Kidney (tissue), 14 donors: ENCODE results near the gene NTRK1. TPM values are rescaled to one million over a fixed set of nuclear protein-coding genes. Genes with fewer than 3 reads are reported as not detected.

ENCODE experiments used
- DNase-seq, 5 donors: peaks; one replicate each; pipeline ENCODE4 v3.0.0-alpha.2; 2013 to 2020
- FAIRE-seq: peaks from 2 replicates; lab custom pipeline; 2012; peaks lifted over from hg19 to GRCh38; lab: Jason Lieb, UNC
- H3K27ac ChIP-seq, 2 donors: one replicate each; pipeline ENCODE4 v1.7.0; 2013; ENCODE audit warnings: low read depth in 2 of 2, low read length in 2 of 2, inconsistent platforms in 1 of 2
- H3K27me3 ChIP-seq: one replicate; pipeline ENCODE4 v1.7.1; 2013; ENCODE audit warnings: low read length, inconsistent platforms; ENCODE audit not compliant: control insufficient read depth, insufficient read depth
- H3K36me3 ChIP-seq, 3 donors: one replicate each; pipeline versions ENCODE4 v1.7.0 to v1.7.1; 2013; ENCODE audit warnings: low read length in 3 of 3, control low read depth in 1 of 3, inconsistent platforms in 1 of 3; ENCODE audit not compliant: insufficient read depth in 3 of 3, control insufficient read depth in 2 of 3
- H3K4me1 ChIP-seq, 3 donors: one replicate each; pipeline versions ENCODE4 v1.7.0 to v1.7.1; 2013; ENCODE audit warnings: low read length in 3 of 3, inconsistent platforms in 1 of 3, low read depth in 1 of 3; ENCODE audit not compliant: control insufficient read depth in 2 of 3, insufficient read depth in 2 of 3
- H3K4me3 ChIP-seq, 3 donors: one replicate each; pipeline versions ENCODE4 v1.7.0 to v1.8.1; 2013; ENCODE audit warnings: low read length in 3 of 3, control low read depth in 1 of 3, inconsistent platforms in 1 of 3
- H3K9ac ChIP-seq, 3 donors: one replicate each; pipeline versions ENCODE4 v1.7.0 to v1.7.1; 2013; ENCODE audit warnings: low read length in 3 of 3, control low read depth in 1 of 3, inconsistent platforms in 1 of 3
- H3K9me3 ChIP-seq, 3 donors: one replicate each; pipeline versions ENCODE4 v1.7.0 to v1.7.1; 2013; ENCODE audit warnings: low read length in 3 of 3, control low read depth in 1 of 3, inconsistent platforms in 1 of 3; ENCODE audit not compliant: control insufficient read depth in 2 of 3, insufficient read depth in 1 of 3
- intact Hi-C: fragments of 100-400 bp; cut with DNase I; formaldehyde crosslinking; loops from one replicate; pipeline ENCODE4 v1.11.1; 2022
- polyA plus RNA-seq: library from polyadenylated mRNA; stranded (reverse); fragments of 350-450 nt; fragmentation: Illumina TruSeq; extraction: RNeasy Lipid Tissue Mini Kit (QIAGEN cat#74804); gene quantifications from one replicate; pipeline ENCODE4 v1.2.3, GENCODE V29; 2014; ENCODE audit warnings: low read depth, low replicate concordance; ENCODE audit not compliant: insufficient read depth
- total RNA-seq: library from RNA; stranded (reverse); fragmentation: NEBNext Ultra II Directional; extraction: Animal tissue kit (Norgen Biotek cat#: 25700); gene quantifications from one replicate; pipeline ENCODE4 v1.2.1, GENCODE V29; 2021
- TF ChIP-seq, protein P1 (sequence below): IDR thresholded peaks from 3 replicates; pipeline ENCODE4 v1.5.1; 2012; ENCODE audit warnings: mild to moderate bottlenecking, moderate library complexity, borderline replicate concordance; ENCODE audit not compliant: insufficient read depth; ENCODE audit errors: extremely low read depth
- donor health status: control.
- donor health status: control.
- donor health status: control.
- donor health status: control.
- donor health status: control.
- donor health status: DM: yes; HTN: yes; CAD: no.
- donor health status: Normal renal cell carcinoma (clear cell type).

Gene NTRK1
- total and polyA plus RNA-seq, 2 donors from 2014 or later: 1.0 to 1.3 TPM

DNA sequence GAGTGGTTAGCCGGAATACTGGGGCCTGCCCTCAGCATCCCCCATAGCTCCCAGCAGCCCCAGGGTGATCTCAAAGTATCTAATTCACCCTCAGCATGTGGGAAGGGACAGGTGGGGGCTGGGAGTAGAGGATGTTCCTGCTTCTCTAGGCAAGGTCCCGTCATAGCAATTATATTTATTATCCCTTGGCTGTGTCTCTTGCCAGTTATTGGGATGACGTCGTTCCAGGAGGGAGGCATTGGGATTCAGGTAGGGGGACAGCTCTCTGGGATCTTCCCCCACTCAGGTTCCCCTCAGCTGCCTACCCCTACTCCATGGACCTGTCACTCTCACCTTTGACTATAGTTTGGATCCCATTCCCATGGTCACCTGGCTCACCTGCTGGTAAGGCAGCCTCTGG is 21.0 kb downstream of the NTRK1 start:
- DNase-seq (no peak), FAIRE-seq (no peak)
- Histone ChIP-seq H3K36me3 (no peaks in the 10 kb centered on the region), H3K4me1 (no peaks in the 10 kb centered on the region), H3K9ac (no peak overlapping the region), H3K27me3 (no peaks in the 10 kb centered on the region), H3K4me3 (no peak overlapping the region), H3K9me3 (no peaks in the 10 kb centered on the region), H3K27ac (no peak overlapping the region)
- TF ChIP-seq, protein P1, sequence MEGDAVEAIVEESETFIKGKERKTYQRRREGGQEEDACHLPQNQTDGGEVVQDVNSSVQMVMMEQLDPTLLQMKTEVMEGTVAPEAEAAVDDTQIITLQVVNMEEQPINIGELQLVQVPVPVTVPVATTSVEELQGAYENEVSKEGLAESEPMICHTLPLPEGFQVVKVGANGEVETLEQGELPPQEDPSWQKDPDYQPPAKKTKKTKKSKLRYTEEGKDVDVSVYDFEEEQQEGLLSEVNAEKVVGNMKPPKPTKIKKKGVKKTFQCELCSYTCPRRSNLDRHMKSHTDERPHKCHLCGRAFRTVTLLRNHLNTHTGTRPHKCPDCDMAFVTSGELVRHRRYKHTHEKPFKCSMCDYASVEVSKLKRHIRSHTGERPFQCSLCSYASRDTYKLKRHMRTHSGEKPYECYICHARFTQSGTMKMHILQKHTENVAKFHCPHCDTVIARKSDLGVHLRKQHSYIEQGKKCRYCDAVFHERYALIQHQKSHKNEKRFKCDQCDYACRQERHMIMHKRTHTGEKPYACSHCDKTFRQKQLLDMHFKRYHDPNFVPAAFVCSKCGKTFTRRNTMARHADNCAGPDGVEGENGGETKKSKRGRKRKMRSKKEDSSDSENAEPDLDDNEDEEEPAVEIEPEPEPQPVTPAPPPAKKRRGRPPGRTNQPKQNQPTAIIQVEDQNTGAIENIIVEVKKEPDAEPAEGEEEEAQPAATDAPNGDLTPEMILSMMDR: no peak
- intact Hi-C loops: no loop called here

DNA sequence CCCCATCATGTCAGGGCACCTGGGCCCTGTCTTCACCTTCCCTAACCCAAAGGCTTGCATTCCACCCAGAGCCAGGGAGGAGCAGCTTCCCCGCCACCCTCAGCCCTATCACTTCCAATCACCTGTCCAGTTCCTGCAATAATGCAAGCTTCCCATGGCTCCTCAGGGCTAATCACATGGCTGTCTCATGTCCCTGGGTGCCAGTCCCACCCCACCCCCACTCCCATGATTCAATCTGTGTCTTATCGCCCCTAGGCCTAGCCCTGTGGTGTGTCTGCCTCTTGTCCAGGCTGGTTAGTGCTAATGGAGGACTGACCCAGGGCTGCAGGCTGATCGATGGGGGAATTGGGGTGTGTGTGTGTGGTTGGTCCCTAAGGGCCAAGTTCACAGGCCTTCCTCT is 21.9 kb downstream of the NTRK1 start:
- H3K4me1 ChIP-seq: no peaks in the 10 kb centered on the region
- FAIRE-seq: no peak
- H3K27me3 ChIP-seq: no peaks in the 10 kb centered on the region
- DNase-seq: no peak
- H3K4me3 ChIP-seq: no peak overlapping the region
- no peaks in the 10 kb centered on the region for H3K9me3 ChIP-seq
- no peak overlapping the region for H3K9ac ChIP-seq
- TF ChIP-seq, protein P1: no peak
- H3K27ac ChIP-seq: no peak overlapping the region
- H3K36me3 ChIP-seq: no peaks in the 10 kb centered on the region
- intact Hi-C loops: no loop called here

DNA sequence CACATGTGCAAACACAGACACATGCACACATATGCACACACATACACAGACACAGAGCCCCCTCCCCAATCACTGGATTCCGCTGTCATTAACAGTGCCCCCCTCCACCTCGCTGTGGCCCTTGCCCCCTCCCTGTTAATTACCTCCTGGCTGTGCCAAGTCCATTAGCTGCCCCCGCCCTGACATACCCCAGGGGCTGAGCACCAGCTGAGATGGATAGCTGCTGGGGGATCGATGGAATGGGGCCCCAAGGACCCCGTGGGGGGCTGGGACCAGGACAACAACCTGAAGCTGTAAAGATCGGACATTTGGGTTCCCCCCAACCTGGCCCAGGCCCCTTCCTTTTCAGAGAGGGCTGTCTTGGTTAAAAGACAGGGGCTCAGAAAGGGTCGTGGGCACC is 23.3 kb downstream of the NTRK1 start:
- no peaks in the 10 kb centered on the region for H3K9me3 ChIP-seq
- FAIRE-seq: no peak
- H3K9ac ChIP-seq: no peak overlapping the region
- no peak overlapping the region for H3K4me3 ChIP-seq
- intact Hi-C loops: no loop called here
- H3K36me3 ChIP-seq: no peaks in the 10 kb centered on the region
- H3K4me1 ChIP-seq: no peaks in the 10 kb centered on the region
- H3K27ac ChIP-seq: no peak overlapping the region
- no peaks in the 10 kb centered on the region for H3K27me3 ChIP-seq
- TF ChIP-seq, protein P1: no peak
- no peak for DNase-seq

DNA sequence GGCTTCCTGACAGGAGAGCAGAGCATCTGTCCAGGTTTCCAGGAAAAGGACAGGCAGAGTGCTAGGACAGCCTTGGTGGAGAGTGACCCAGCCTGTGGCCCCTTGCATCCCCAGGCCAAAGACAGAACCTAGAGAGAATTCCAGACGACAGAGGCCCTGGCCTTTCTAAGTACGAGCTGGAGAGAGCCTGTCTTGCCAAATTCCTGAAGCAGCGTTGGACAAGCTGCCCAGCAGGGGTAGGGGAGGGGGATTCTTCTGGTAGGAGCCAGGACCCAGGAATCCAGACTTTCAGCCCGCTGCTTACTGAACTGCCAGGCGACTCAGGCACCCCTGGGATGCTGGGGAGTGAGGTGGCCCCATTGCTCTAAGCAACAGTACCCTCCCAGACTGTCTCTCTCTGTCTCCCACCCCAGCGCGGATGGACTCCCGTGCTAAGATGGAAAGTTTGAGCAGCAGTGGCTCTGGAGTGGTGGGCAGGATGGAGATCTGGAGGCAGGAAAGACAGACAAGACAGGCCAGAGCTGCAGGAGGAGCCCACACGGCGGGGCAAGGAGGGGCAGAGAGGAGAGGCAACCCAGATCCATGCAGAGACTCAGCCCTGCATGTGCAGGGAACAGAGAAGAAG is 24.0 kb downstream of the NTRK1 start:
- Histone ChIP-seq H3K4me1 (no peaks in the 10 kb centered on the region), H3K27me3 (no peaks in the 10 kb centered on the region), H3K4me3 (no peak overlapping the region), H3K27ac (no peak overlapping the region), H3K36me3 (no peaks in the 10 kb centered on the region), H3K9ac (no peak overlapping the region), H3K9me3 (no peaks in the 10 kb centered on the region)
- intact Hi-C loops: no loop called here
- TF ChIP-seq, protein P1: no peak
- DNase-seq (no peak), FAIRE-seq (no peak)
